ENCODE data around the gene CBY1.

DNA sequence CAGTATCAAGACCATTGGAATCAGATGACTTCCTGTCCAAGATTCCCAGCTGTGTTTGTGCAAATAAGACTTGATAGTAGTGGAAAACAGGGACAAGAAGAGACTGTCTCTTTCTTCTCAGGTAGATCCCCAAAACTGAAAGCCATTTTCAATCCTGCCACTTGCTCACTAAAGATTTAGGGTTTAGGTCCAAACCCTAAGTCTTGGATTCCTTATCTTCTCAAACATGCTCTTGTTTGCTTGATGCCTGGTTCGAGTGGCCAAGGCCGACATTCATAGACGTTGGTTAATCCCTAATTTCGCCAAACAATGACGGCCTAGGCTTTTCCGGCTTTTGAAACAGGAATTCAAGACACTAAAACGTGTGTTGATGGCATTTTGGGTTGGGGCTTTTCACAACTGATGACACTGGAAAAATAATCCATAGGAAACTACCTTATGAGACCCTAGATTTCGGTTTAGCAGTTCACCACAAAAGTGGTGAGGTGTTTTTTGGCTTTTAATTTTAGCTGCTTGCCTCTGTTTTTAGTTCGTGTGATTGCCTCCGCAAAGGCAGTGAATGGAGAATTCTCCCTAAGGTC lies 48.3 kb downstream of the CBY1 start:
- TF ChIP-seq, protein P1, sequence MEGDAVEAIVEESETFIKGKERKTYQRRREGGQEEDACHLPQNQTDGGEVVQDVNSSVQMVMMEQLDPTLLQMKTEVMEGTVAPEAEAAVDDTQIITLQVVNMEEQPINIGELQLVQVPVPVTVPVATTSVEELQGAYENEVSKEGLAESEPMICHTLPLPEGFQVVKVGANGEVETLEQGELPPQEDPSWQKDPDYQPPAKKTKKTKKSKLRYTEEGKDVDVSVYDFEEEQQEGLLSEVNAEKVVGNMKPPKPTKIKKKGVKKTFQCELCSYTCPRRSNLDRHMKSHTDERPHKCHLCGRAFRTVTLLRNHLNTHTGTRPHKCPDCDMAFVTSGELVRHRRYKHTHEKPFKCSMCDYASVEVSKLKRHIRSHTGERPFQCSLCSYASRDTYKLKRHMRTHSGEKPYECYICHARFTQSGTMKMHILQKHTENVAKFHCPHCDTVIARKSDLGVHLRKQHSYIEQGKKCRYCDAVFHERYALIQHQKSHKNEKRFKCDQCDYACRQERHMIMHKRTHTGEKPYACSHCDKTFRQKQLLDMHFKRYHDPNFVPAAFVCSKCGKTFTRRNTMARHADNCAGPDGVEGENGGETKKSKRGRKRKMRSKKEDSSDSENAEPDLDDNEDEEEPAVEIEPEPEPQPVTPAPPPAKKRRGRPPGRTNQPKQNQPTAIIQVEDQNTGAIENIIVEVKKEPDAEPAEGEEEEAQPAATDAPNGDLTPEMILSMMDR (IDR thresholded peaks at IDR 0.05): no peak
- no peak for TF ChIP-seq POLR2AphosphoS5 (IDR thresholded peaks at IDR 0.05)

All from breast epithelium (tissue), 3 donors.